Fibroblast of the aortic adventitia (primary cell): ENCODE measurements around the gene PADI2. TPM values are rescaled to one million over a fixed set of nuclear protein-coding genes. Genes with fewer than 3 reads are reported as not detected.
A peak's percentile ranks its signal among the peaks of the same experiment; 100 is the strongest.

Source experiments
- DNase-seq: peaks from one replicate; pipeline ENCODE4 v3.0.0-alpha.2; 2010; ENCODE audit warnings: low read depth
- H3K4me3 ChIP-seq: 2 replicates; pipeline ENCODE4 v1.5.1; 2011; ENCODE audit warnings: low read depth, mild to moderate bottlenecking, control low read depth, low read length, moderate library complexity
- CTCF ChIP-seq: IDR thresholded peaks from 2 replicates; pipeline ENCODE4 v1.5.1; 2011; ENCODE audit warnings: mild to moderate bottlenecking, low read length, control low read depth, inconsistent platforms; ENCODE audit not compliant: insufficient read depth
- total RNA-seq: library from RNA; depleted of rRNA; stranded (reverse); fragments of >200 nt; gene quantifications from 2 replicates; pipeline ENCODE4 v1.2.3, GENCODE V29; 2012; ENCODE audit warnings: low replicate concordance

The PADI2 gene
- total RNA-seq, 1 donor = 0.09 TPM

GRCh38 chr1:17028662-17029188 is 90.5 kb downstream of the PADI2 start:
- H3K4me3 ChIP-seq = no peak overlapping the region
- no peak for TF ChIP-seq CTCF
- no peak for DNase-seq

GRCh38 chr1:17027900-17028299 is 91.4 kb downstream of the PADI2 start:
- no peak for DNase-seq
- TF ChIP-seq CTCF = no peak
- no peak overlapping the region for H3K4me3 ChIP-seq

- H3K4me3 ChIP-seq = no peak overlapping the region
- peak; percentile 73 for DNase-seq
- no peak for TF ChIP-seq CTCF
These were observed 91.8 kb downstream of the PADI2 start for GRCh38 chr1:17027403-17027802.

- no peak overlapping the region for H3K4me3 ChIP-seq
- DNase-seq = no peak
- no peak for TF ChIP-seq CTCF
These were observed 94.5 kb downstream of the PADI2 start for GRCh38 chr1:17024721-17025120.

- no peak overlapping the region for H3K4me3 ChIP-seq
- TF ChIP-seq CTCF = no peak
- DNase-seq = no peak
These were observed 95.7 kb downstream of the PADI2 start for GRCh38 chr1:17023573-17023972.

- no peak for TF ChIP-seq CTCF
- no peak overlapping the region for H3K4me3 ChIP-seq
- DNase-seq = no peak
These were observed 96.1 kb downstream of the PADI2 start for GRCh38 chr1:17023102-17023501.

GRCh38 chr1:17021896-17022295 is 97.4 kb downstream of the PADI2 start:
- no peak overlapping the region for H3K4me3 ChIP-seq
- DNase-seq = no peak
- no peak for TF ChIP-seq CTCF
